Uterus (tissue), 4 donors: ENCODE data around the gene CHD8. TPM values are rescaled to one million over a fixed set of nuclear protein-coding genes. Genes with fewer than 3 reads are reported as not detected.
"Not testable (repeated sequence)": the region's sequence is repeated elsewhere in the genome, so short reads cannot be mapped to it uniquely, and the experiment has no call there.

Experiments used
- DNase-seq, 2 donors: peaks; one replicate each; pipeline ENCODE4 v3.0.0-alpha.2; 2019 to 2020
- H3K27ac ChIP-seq, 2 donors: fragments of 200-600 bp; sonication (generic); 1 replicate in 1 of 2; 2 replicates in 1 of 2; pipeline ENCODE4 v1.5.1; 2016 to 2018
- H3K27me3 ChIP-seq, 2 donors: fragments of 200-600 bp; sonication (generic); one replicate each; pipeline ENCODE4 v1.5.1; 2018 to 2019; ENCODE audit warnings: control low read depth in 1 of 2
- H3K36me3 ChIP-seq, 2 donors: fragments of 200-600 bp; sonication (generic); one replicate each; pipeline ENCODE4 v1.5.1; 2019; ENCODE audit warnings: control low read depth in 1 of 2
- H3K4me1 ChIP-seq, 2 donors: fragments of 200-600 bp; sonication (generic); one replicate each; pipeline ENCODE4 v1.5.1; 2018 to 2019; ENCODE audit warnings: control low read depth in 1 of 2
- H3K4me3 ChIP-seq, 2 donors: fragments of 200-600 bp; sonication (generic); 1 replicate in 1 of 2; 2 replicates in 1 of 2; pipeline ENCODE4 v1.5.1; 2018 to 2019; ENCODE audit warnings: mild to moderate bottlenecking in 1 of 2
- H3K9me3 ChIP-seq, 2 donors: fragments of 200-600 bp; sonication (generic); one replicate each; pipeline ENCODE4 v1.5.1; 2019; ENCODE audit warnings: control low read depth in 1 of 2
- POLR2A ChIP-seq, 2 donors: fragments of 450-650 bp; IDR thresholded peaks; one replicate each; pipeline ENCODE4 v1.6.1; 2016; ENCODE audit warnings: antibody characterized with exemption in 2 of 2, mild to moderate bottlenecking in 1 of 2, moderate library complexity in 1 of 2
- intact Hi-C: fragments of 100-400 bp; cut with DNase I; formaldehyde crosslinking; loops from one replicate; pipeline ENCODE4 v1.15.1; 2023; ENCODE audit warnings: low total_unique reads
- total RNA-seq, 4 donors: library from RNA; depleted of rRNA in 3 of 4; stranded (reverse); fragments of >200 nt in 3 of 4; gene quantifications; one replicate each; pipeline versions ENCODE4 v1.1.0 to v1.2.4, GENCODE V29; 2014 to 2023
- TF ChIP-seq, protein P1 (sequence below), 4 experiments: fragments of 200-600 bp in 2 of 4; fragments of 450-650 bp in 2 of 4; sonication (generic) in 2 of 4; IDR thresholded peaks; one replicate each; pipeline ENCODE4 v1.5.1; 2016 to 2019; ENCODE audit warnings: antibody characterized with exemption in 4 of 4, mild to moderate bottlenecking in 2 of 4, moderate library complexity in 1 of 4
- donor health status: DM: yes; HTN: yes; CAD: no.

CHD8 gene
- total RNA-seq, 4 donors from 2014 or later, result 21.8 to 95.1 (median 48.8) TPM

DNA sequence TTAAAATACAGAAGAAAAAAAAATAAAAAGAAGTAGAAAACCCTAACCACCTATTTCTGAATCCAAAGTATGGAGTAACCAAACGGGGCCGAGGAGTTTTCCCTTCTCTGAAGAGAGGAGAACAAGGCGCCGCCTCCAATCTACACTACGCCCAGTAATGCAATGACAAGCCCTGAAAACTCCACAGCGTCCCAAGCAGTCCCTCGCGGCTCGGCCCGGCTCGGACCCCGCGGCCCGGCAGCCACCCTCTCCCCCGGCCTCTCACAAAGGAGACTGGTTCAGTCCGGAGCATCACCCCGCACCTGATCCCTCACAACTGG, 371 bp downstream of the CHD8 start:
- H3K4me3 ChIP-seq, result peak overlapping the region; percentile 86 to 89
- no peaks in the 10 kb centered on the region for H3K27me3 ChIP-seq
- H3K4me1 ChIP-seq, result peaks cover 0 to 7% of the 10 kb centered on the region in 2 donors
- peak overlapping the region; percentile 87 to 98 for H3K27ac ChIP-seq
- TF ChIP-seq, protein P1, sequence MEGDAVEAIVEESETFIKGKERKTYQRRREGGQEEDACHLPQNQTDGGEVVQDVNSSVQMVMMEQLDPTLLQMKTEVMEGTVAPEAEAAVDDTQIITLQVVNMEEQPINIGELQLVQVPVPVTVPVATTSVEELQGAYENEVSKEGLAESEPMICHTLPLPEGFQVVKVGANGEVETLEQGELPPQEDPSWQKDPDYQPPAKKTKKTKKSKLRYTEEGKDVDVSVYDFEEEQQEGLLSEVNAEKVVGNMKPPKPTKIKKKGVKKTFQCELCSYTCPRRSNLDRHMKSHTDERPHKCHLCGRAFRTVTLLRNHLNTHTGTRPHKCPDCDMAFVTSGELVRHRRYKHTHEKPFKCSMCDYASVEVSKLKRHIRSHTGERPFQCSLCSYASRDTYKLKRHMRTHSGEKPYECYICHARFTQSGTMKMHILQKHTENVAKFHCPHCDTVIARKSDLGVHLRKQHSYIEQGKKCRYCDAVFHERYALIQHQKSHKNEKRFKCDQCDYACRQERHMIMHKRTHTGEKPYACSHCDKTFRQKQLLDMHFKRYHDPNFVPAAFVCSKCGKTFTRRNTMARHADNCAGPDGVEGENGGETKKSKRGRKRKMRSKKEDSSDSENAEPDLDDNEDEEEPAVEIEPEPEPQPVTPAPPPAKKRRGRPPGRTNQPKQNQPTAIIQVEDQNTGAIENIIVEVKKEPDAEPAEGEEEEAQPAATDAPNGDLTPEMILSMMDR (IDR thresholded peaks at IDR 0.05), result no peak
- TF ChIP-seq POLR2A (IDR thresholded peaks at IDR 0.05), result no peak
- no peaks in the 10 kb centered on the region for H3K9me3 ChIP-seq
- no peaks in the 10 kb centered on the region for H3K36me3 ChIP-seq
- no peak for DNase-seq
- intact Hi-C loops, result no loop called here

- no peaks in the 10 kb centered on the region for H3K27me3 ChIP-seq
- intact Hi-C loops, result no loop called here
- H3K4me1 ChIP-seq, result peaks cover 0 to 7% of the 10 kb centered on the region in 2 donors
- no peaks in the 10 kb centered on the region for H3K36me3 ChIP-seq
- peak overlapping the region; percentile 86 to 89 for H3K4me3 ChIP-seq
- H3K9me3 ChIP-seq, result no peaks in the 10 kb centered on the region
- DNase-seq, result no peak
- no peak for TF ChIP-seq POLR2A (IDR thresholded peaks at IDR 0.05)
- TF ChIP-seq, protein P1 (IDR thresholded peaks at IDR 0.05), result no peak
- H3K27ac ChIP-seq, result peak overlapping the region; percentile 87 to 98
Measured at GRCh38 chr14:21454843-21455544, 929 bp downstream of the CHD8 start.

DNA sequence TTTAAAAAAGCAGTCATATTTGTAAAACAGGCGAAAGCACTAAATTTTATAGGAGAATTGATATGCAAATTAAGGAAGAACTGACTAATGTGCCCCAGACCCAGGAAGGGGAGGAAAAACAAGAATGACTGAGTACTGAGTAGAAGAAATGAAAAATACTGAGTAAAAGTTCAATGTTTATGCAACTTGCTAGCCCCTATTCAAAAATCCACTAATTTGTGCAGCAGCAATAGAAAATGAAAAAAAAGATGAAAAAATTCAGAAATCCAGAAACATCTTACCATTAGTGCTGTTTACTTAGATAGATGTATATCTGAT, 6.1 kb downstream of the CHD8 start:
- peaks cover 0 to 4% of the 10 kb centered on the region in 2 donors for H3K4me1 ChIP-seq
- no peak for DNase-seq
- no peak overlapping the region for H3K4me3 ChIP-seq
- intact Hi-C loops, result no loop called here
- no peaks in the 10 kb centered on the region for H3K9me3 ChIP-seq
- no peaks in the 10 kb centered on the region for H3K36me3 ChIP-seq
- no peaks in the 10 kb centered on the region for H3K27me3 ChIP-seq
- no peak overlapping the region for H3K27ac ChIP-seq
- TF ChIP-seq, protein P1 (IDR thresholded peaks at IDR 0.05), result no peak
- TF ChIP-seq POLR2A (IDR thresholded peaks at IDR 0.05), result no peak

DNA sequence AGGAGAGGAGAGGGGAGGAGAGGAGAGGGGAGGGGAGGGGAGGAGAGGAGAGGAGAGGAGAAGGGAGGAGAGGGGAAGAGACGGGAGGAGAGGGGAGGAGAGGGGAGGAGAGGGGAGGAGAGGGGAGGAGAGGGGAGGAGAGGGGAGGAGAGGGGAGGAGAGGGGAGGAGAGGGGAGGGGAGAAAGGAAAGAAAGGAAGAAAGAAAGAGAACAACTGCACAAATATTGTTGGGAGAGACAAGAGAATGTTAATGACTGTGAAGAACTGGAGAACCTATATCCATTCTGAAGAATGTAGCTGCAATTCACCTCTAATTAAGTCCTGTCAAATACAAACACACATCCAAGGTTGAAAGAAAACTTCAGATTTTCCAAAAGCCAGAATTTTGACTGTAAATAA, 13.3 kb downstream of the CHD8 start:
- H3K4me1 ChIP-seq, H3K4me3 ChIP-seq, H3K9me3 ChIP-seq, H3K27me3 ChIP-seq, H3K36me3 ChIP-seq, intact Hi-C loops, DNase-seq, H3K27ac ChIP-seq: not testable (repeated sequence)

DNA sequence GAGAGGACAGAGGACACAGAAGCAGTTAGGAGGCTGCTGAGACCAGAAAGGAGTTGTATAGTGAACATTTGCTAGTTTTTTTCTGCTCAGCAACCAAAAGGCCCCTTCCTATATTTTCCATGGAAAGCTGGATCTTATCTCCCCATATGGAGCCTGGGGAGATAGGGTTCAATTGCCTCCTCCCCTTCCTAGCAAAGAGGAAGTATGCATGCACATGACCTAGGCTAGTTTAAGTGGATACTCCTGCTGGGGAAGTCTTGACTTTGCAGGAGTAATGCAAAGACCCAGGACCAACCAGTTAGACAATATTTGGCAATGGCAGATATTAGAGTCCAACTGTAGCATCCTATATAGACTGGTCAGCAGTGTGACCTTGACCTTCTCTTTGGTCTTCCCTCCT, 15.1 kb downstream of the CHD8 start:
- H3K9me3 ChIP-seq, result no peaks in the 10 kb centered on the region
- H3K4me1 ChIP-seq, result peaks cover 0 to 7% of the 10 kb centered on the region in 2 donors
- intact Hi-C loops, result no loop called here
- H3K27me3 ChIP-seq, result no peaks in the 10 kb centered on the region
- no peak for TF ChIP-seq POLR2A (IDR thresholded peaks at IDR 0.05)
- TF ChIP-seq, protein P1 (IDR thresholded peaks at IDR 0.05), result no peak
- no peak overlapping the region for H3K27ac ChIP-seq
- H3K4me3 ChIP-seq, result no peak overlapping the region
- DNase-seq, result no peak
- no peaks in the 10 kb centered on the region for H3K36me3 ChIP-seq
